Lower leg skin (tissue), 3 donors: ENCODE measurements around the gene NPHP3.

Experiments
- POLR2A ChIP-seq, 2 donors: fragments of 450-650 bp; IDR thresholded peaks; one replicate each; pipeline ENCODE4 v1.6.1; 2016 to 2017; ENCODE audit warnings: antibody characterized with exemption in 2 of 2, mild to moderate bottlenecking in 1 of 2, moderate library complexity in 1 of 2
- TF ChIP-seq, protein P1 (sequence below), 3 donors: fragments of 450-650 bp; IDR thresholded peaks; one replicate each; pipeline ENCODE4 v1.5.1; 2016; ENCODE audit warnings: antibody characterized with exemption in 3 of 3, mild to moderate bottlenecking in 3 of 3, moderate library complexity in 2 of 3

DNA sequence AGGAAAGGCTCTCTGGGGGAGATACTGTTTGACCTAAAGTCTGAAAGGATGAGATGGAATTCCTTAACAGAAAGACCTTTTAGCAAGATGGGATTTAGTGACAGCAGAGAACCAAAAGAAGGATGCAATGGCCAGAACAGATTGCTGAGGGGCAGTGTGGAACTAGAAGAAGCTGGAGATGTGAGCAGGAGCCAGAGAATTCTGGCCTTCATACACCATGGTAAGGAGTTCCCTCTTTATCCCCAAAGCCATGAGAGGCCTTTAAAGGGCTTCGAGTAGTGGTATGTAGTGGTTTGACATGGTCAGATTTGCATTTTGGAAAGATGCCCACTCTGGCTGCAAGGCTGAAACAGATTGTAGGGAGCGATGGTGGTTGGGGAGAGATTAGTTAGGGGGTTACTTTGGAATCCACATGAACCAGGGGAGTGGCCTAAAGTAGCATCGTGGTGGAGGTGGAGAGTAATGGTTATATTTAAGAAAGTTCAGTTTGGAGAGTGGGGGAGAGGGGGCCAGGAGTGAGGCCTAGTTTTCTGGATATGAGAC, 34.0 kb upstream of the NPHP3 start:
- TF ChIP-seq, protein P1, sequence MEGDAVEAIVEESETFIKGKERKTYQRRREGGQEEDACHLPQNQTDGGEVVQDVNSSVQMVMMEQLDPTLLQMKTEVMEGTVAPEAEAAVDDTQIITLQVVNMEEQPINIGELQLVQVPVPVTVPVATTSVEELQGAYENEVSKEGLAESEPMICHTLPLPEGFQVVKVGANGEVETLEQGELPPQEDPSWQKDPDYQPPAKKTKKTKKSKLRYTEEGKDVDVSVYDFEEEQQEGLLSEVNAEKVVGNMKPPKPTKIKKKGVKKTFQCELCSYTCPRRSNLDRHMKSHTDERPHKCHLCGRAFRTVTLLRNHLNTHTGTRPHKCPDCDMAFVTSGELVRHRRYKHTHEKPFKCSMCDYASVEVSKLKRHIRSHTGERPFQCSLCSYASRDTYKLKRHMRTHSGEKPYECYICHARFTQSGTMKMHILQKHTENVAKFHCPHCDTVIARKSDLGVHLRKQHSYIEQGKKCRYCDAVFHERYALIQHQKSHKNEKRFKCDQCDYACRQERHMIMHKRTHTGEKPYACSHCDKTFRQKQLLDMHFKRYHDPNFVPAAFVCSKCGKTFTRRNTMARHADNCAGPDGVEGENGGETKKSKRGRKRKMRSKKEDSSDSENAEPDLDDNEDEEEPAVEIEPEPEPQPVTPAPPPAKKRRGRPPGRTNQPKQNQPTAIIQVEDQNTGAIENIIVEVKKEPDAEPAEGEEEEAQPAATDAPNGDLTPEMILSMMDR (IDR thresholded peaks at IDR 0.05) = no peak
- no peak for TF ChIP-seq POLR2A (IDR thresholded peaks at IDR 0.05)
